ENCODE data around the gene BOD1L1.

The BOD1L1 gene

DNA sequence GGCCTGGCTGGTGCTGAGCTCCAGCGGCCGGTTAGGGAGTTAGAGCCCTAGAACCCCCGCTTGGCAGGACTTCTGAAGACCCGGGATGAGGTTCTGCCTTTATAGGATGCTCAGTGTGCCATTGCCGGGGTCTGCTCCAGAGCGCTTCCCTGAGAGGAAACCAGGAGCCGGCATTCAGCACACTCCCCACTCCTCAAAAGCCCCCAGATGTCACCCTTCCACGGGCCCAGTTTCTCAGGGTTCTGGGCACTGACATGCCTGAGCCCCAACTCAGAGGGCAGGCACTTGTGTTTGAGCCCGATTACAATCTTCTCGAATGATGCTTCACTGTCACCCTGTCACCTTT lies 89.7 kb downstream of the BOD1L1 start:
- no peak for DNase-seq

DNA sequence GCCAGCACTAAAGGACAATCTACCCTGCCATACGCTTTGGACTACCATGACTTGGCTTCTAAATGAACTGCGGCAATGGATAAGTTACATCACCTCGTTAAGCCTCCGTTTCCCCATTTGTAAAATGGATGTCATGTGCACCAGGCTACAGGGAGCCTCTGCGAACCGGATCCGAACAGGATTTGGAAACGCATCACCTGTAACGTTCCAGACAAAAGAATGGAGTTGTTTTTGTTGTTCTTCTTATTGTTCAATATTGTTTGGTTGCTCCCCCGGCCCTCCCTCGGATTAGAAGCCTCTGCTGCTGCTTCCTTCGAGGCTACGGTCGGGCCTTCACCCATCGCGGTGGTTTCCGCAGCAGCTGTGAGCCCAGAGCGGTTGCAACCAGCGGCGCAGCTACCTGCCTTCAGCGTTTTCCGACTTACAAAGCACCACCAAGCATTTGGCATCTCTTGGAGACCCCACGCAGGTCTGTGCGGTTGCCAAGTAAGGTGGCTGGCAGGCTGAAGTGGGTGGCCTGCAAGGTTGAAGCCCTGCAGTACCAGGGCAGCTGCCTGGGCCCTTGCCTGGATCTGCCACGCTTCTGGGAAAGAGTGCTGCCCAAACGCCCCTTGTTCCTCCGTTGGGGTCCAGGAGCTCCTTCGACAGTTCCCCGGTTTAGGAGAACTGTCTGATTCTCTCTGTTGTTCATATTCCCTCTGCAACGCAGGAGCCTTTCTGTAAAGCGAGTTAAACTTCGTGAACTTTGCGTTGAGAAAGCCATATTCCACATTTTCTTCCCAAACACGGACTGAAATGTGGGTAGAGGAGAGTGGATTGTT lies 90.3 kb downstream of the BOD1L1 start:
- DNase-seq = no peak

DNA sequence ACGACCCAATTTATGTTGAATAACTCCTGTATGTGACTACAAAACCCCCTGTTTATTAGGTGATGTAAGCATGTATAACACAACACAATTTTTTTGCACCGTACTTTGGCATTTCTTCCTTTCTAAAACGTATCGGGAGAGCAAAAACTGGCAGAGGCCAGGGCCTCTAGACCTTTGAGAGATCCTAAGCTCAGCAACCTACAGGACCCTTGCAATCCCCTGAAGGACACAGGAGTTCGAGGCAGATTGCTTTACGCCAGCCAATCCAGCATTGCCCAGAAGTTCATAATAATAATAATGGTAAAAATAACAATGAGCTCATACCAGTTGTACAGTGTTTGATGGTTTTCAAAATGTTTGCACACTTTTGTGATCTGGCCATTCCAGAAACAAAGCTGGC lies 90.9 kb downstream of the BOD1L1 start:
- no peak for DNase-seq

DNA sequence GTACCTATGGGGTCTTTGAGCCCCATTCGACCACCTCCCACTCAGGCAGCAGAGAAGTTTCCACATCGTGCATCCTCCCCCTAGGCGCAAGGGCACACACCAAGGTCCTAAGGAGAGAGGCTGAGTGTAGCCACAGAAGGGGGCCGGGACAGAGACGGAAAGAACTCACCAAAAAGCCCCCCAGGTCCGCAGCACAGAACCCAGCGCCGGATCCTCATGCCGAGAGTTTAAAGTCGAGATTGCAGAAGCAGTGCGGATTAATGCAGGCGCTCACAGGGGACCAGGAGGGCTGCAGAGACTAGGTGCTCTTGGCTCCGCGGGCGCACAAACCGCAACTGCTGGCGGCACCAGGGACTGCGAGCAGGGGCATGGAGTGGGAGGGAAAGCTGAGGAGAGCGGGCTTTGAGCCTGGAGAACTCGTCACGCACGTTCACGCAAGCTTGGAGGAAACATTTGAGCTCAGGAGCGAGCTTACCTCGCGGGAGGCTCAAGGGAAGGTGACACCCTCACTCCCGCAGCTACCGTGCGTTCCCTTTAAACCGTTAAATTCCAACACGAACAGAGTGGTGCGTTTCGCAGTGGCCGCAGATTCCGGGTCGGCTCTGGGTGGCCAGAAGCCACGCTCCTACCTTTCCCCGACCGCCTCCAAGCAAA lies 91.7 kb downstream of the BOD1L1 start:
- no peak for DNase-seq

DNA sequence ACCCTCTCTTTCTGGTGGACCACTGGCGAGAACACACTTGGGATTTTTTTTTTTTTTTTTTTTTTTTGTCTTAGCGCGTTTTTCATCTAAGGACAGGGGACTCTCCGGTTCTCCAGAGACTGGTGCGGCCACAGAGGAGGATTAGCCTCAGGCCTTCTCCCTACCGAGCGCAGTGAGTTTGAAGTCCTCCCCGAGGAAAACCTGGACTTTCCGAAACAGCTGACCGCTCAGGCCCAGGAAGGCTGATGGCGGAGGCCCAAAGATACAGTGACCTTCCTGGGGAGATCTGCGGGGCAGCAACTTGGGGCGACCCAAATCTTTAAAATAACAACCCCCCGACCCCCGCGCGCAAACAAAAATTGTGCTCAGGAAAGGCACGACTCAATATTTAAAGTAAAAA lies 92.4 kb downstream of the BOD1L1 start:
- DNase-seq = no peak

DNA sequence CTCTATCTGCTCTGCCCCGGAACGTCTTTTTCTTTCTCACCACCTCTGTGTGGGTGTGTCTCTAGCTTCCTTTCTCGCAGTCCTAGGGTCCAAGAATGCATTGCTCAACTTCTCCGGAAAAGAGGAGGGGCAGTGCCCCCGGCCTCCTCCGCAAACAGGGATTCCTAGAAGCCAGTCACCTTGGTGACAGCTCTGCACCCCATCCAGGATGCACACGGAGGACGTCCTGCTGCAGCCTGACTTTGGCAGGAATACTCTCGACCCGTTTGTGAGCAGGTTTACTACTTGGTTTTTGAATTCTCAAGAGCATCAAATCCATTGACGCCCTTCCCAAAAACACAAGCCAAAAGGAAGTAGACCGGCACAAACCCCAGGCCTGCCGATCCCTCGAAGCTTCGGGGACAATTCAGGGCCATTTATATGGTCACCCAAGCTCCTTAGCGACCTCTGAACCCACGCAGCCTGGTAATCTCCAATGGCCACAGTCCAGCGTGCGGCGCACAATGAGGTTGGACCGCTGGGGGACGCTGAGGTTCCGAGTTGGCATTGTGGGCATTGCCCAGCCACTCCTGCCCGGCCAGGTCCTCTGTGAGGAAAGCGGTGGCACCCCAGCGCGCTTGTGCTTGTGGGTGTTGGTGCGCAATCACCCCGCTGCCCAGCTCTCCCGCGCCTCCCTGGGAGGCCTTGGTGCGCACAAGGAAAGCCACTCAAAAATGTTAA lies 93.0 kb downstream of the BOD1L1 start:
- DNase-seq = no peak

DNA sequence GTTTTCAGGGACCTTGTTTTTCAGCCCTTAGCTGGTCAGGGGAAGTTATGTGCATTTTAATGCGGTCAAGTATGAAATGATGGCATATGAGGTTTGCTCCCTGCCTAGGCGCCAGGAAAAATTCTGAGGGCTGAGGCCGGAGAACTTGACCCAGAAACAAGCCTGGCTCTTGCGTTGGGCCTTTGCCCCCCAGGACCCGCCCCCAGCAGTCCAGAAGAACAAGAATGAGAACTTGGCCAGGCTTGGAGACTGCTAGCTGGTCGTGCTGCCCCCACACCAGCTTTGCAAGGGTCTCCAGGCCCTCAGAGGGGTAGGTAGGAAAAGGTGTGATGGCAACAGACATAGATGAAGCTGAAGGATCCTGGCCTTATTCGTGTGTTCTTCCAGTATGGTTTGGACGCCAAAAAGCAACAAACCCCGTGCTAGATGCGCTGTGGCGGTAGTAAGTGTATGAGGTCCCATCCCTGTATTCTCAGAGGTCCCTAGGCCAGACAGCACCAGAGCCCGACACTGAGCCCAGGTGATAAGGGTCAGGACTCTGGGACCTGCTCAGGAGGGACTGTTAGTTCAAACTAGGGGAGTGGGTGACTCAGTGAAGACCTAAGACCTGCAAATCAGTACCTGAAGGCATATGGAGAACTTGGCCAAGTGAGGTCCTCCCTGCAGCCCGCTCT lies 93.7 kb downstream of the BOD1L1 start:
- DNase-seq = no peak

DNA sequence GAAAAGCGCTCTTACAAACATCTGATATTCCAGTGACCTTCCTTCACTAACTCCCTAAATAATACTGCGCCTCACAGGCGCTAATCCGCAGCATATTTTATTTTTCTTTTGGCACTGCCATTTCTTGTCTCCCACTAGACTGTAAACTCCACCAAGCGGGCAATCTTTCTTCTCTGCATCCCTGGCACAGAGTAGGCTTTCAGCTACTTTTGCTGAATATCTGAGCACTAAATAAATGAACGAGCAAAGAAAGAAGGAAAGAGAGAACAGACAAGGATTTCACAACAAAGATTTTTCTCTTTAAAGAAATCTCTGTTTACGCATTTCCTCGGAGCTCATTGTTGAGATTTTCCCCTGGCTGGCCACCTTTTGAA lies 95.9 kb downstream of the BOD1L1 start:
- DNase-seq = no peak

DNA sequence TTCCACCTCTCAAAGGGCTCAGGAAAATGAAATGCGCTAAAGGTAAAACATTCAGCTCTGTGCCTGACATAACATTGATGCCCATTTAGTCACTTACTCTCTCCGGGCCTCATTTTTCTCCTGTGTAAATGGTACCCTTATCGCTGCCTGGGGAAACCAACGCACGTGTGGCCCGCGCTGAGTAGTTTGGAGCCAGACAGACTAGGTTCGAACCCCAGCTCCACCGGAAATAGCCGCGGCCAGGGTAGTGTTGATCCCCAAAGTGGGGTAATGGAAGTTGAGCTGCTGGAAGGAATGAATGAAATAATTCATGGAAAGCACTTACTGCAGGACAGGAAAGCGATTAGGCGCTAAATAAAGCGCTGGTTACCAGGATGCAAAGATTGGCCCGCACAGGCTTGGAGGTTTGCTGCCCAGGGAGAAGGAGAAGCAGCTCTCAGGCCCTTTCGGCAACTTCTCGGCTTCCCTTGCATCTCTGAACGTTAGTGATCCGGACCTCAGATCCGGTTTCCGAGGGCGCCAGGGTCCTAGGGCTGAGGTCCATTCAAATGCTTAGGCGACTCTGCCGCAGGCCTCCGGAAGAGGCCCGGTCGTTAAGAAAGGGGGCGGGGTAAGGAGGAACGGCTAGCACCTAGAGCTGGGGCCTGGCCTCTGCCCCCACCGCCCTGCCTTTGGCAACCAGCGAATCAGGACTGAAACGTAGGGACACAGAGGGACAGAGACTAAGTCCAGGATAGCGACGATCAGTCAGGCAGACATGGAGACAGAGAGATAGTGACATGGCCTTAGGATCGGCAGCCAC lies 96.5 kb downstream of the BOD1L1 start:
- DNase-seq = no peak

DNA sequence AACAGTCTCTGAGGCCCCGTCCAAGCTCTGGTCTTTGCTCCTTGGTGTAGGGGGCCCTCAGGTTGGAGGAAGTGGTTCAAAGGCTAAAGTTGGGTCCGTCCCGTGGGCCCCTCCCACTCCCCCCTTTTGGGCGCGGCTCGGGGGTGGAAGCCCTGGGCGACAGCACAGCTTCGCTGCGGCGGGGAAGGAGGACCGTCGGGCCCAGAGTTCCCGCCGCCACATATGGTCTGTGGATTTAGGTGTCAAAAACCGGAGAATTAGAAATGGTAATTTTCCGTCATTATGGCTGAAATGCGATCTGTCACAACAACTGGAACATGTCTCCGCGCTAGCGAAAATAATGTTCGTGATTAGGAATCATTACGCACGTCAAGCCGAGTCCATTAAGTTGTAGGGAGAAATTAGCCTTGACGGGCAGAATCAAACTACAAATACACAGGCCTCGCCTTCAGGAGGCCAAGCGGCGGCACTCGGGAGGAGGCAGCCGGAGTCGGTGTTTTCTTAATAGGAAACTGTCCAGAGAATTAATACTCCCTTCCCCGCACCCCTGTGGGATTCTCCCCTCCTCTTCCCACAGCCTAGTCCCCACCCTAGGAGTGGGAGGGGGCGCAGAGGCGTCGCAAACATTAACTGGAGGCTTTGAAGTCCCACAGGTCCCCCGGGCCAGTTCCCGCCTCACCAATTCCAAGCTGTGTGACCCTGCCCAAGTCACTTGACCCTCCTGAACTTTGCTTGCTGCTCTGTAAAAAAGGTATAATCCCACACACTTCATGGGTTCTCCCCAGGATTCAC lies 98.2 kb downstream of the BOD1L1 start:
- no peak for DNase-seq

DNA sequence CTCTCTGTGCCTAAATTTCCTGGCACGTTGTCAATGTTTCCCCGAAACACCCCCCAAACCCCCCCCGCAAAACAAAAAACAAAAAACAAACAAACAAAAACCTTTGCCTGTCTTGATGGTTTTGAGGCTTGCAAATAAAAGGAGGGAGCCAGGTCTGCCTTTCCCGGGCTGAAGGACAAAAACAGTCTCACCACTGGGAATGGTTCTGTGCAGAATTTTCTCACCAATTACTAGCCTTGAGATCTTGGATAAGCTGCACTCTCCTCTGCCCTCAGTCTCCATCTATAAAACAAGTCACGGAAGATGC lies 98.8 kb downstream of the BOD1L1 start:
- DNase-seq = no peak

DNA sequence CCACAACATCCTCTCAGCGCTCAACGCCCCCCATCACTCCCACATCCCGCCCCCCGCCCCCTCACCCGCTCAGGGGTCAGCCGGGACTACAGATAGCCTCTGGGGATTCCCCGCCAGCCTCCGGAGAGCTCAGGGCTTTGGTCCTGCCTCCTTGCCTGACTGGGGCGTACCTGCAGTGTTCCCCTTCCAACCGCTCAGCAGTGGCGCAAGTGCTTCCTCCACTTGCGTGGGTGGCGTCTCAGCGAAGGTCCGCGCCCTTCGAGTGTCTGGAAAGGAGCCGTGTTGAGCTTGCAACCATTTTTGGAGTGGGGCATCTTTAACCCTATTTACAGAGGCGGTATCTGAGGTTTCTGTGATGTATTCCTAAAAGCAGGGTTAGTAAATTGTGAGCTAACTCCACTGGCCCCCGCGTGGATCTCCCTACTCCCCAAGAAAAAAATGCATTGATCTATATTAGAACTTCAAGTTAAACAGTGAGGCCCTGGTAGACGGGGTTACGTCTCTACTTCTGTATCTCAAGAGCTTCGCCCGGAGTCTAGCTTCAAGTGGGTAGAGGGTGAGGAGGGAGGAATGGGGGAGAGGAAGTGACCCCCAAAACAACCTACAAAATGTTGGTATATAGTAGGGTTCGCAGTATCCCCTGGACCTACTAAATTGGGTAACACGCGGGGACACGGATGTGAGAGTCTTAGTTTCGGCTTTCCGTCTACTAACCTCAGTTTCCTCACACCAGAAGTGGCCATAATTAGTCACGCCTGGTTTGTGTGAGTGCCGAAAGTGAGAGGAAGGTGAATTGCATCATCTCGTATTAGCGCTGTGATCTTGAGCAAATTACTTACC lies 99.3 kb downstream of the BOD1L1 start:
- DNase-seq = no peak

DNA sequence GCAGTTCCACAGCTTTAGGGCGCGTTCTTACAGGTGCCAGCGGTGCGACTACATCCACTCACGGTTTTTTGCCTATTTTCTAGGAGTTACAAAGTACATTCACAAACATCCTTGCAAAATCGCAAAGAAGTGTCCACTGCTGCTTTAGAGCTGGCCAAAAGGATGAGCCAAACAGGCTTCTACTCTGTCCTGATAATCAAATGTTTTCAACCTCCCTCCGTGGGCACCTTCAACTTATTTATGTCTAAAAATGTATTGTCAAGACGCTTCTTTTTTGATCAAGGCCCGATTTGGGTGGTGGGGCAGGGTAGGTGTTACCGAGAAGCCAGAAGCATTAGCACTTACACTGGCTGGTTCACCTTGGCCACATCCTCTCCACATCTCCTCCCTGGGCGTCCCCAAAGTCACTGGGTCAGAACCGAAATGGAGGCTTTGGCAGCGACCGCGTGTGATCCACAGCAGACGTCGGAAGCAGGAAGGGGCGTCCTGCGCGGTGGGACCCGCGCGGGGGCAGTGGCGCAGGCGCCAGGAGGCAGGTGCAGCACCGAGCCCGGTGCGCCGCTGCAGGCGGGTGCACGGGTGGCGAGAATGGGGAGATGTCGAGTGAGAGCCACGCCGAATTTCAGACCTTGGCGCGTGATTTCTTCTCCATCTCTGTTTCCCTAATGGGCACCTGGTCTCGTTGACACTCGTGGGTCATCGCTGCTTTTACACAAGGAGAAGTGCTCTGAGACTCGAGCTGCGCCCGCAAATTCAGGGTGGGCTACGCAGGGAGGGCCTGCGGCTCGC lies 100.1 kb downstream of the BOD1L1 start:
- no peak for DNase-seq

DNA sequence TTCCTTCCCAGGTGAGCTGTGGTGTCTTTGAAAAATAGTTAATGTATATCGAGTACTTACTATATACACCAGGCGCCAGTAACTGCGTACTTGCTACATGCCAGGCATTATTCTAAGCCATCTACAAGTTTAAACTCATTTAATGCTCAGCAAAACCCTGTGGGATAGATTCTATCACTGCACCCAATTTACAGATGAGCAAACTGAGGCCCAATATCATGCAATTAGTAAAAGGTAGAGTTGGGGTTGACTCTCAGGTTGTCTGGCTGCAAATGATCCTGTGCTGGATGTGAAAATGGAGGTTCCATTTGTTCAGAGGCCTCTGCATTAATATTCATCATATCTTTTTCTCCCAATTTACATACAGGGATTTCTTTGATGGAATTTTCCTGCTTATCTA lies 100.9 kb downstream of the BOD1L1 start:
- no peak for DNase-seq

DNA sequence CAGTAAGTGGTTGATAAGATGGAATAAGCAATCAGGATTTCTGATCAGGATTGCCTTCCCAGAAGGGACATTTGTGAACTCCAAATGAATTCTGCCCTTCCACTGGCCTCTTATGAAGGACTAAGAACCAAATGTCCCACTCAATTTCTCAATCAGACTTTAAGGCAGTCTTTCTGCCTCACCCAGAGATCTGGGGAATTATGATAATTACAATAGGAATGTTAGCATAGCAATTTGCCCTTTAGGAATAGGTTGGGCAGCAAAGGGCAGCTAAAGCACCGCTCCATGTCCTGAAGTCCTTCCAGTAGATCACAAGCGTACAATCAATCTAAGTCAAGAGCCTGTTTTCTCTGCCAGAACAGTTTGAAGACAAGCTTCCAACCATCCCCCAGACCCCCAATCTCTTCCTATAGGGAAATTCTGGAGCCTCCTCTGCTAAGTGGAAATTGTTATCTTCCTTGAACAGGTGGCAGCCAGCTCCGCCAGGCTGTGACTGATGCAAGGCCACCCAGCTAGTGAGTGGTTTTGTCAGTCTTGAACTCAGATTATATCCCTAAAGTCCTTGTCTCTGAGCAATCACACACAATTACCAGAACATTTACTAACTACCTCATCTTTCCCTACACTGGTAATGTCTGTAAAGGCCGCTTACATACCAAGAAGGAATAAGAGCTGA lies 101.8 kb downstream of the BOD1L1 start:
- DNase-seq = no peak

DNA sequence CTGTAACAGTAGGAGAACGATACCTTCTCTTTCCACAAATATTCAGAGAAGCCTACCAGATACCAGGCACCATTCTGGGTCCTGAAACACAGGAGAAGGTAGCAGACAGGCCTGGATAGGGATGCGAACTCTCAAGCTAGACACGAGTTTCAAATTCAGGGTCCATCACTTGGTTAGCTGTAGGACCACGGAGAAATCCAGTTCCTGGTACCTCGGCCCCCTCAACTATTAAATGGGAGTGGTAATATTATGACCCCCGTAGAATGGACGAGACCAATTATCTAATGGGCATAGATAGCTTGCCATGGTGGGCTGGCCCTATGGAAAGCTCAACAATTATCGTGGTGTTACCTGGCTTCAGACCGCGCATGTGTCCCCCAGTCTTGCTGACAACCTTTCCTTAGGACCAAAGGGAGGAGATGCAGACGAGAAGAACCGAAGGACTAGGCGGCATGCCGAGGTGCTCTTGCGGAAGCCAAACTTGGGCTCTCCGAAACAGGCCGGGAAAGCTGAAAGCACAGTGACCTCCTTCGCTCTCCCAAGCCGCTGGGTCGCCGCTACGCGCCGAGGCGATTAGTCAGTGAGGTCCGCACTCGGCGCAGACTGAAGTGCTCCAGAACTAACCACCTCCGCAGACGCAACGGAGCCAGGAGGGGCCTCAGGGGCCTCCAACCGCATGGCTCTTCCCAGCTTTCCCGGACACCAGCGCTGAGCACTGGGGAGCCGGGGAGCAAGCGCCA lies 102.9 kb downstream of the BOD1L1 start:
- no peak for DNase-seq

DNA sequence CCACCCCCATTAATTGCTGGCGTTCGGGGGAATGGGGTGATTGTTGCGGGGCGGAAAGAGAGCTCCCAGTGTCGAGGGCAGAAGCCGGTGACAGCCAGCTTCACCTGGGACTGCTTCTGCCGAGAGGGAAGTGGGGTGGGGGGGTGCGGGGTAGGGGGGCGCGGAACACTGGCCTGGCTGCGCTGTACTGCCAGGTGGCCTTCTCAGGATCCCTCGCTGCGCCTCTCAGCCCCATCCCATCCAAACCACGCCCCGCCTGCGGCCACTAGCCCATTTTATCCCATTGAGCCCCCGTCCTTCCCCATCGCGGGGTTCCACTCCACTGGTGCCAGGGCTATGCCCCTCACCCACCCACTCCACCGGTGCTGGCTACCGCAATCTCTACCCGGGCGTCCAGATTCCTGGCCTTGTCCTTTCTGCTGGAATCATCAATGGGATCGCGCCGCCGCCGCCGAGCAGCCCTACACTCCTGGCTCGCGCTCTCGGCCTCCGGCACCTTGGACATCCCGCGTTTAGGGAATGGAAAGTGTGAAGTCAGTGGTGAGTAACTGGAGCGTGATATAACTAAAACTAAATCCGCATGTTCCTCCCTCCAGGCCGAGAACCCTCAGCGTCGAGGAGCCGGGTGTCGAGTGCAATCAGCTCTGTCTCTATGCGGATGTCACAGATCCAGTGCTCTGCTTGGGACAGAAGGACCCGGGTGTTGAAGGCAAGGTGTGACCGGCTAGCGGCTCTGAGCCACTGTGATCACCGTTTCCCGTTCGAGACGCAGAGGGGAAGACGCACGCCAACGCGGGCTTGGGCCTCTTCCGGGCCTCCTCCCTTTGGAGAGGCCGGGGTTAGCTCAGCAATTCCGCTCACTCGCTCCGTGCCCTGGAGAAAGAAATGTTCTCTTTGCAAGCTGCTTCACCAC lies 103.7 kb downstream of the BOD1L1 start:
- DNase-seq = no peak

DNA sequence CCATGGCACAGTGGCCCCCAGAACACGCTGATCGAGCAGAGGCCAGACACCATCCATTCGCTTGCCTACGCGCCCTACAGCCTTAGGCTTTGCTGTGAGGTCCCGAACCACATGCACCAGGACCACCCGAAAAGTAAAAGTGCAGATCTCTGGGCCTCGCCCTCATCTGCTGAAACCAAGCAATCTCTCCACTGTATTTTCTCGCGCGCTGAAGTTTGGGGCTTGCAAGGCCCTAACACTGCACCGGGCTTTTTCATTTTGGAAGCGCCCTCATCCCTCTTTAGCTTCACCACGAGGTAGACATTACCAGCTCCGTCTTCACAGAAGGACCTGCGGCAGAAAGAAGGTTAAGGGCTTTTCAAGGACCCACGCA lies 104.4 kb downstream of the BOD1L1 start:
- no peak for DNase-seq
